OCI-LY1 (cell line): Measurements from ENCODE around the gene GRAMD1B.

Experiments used
- H2AFZ ChIP-seq: fragments of 200-600 bp; sonication (generic), shearing (Covaris generic); 2 replicates; pipeline ENCODE4 v1.6.0; 2014; ENCODE audit warnings: antibody characterized with exemption, mild to moderate bottlenecking, low read length
- H3F3A ChIP-seq: fragments of 200-600 bp; sonication (generic), shearing (Covaris generic); 2 replicates; pipeline ENCODE4 v1.6.0; 2014; ENCODE audit warnings: mild to moderate bottlenecking, antibody characterized with exemption, low read length, moderate library complexity; ENCODE audit not compliant: insufficient read depth
- H3K27ac ChIP-seq: fragments of 200-600 bp; sonication (generic); 2 replicates; pipeline ENCODE4 v1.5.1; 2014; ENCODE audit warnings: low read length, mixed run types, mild to moderate bottlenecking, low read depth; ENCODE audit not compliant: poor library complexity, severe bottlenecking
- H3K27me3 ChIP-seq: fragments of 200-600 bp; sonication (generic); 2 replicates; pipeline ENCODE4 v1.6.0; 2014; ENCODE audit warnings: antibody characterized with exemption, mild to moderate bottlenecking, low read length, moderate library complexity; ENCODE audit not compliant: insufficient read depth
- H3K36me3 ChIP-seq: fragments of 200-600 bp; sonication (generic); 2 replicates; pipeline ENCODE4 v1.6.1; 2014; ENCODE audit warnings: mild to moderate bottlenecking, antibody characterized with exemption, low read length, moderate library complexity, mixed read lengths; ENCODE audit not compliant: insufficient read depth
- H3K4me1 ChIP-seq: fragments of 200-600 bp; sonication (generic); 2 replicates; pipeline ENCODE4 v1.5.1; 2014; ENCODE audit warnings: mild to moderate bottlenecking, low read length, moderate library complexity; ENCODE audit not compliant: insufficient read depth, severe bottlenecking
- H3K4me2 ChIP-seq: fragments of 200-600 bp; sonication (generic), shearing (Covaris generic); 2 replicates; pipeline ENCODE4 v1.6.1; 2014; ENCODE audit warnings: low read length
- H3K4me3 ChIP-seq: fragments of 200-600 bp; sonication (generic); 2 replicates; pipeline ENCODE4 v1.5.1; 2014; ENCODE audit warnings: low read length, low read depth, mild to moderate bottlenecking, mixed read lengths; ENCODE audit not compliant: poor library complexity, severe bottlenecking
- H3K79me2 ChIP-seq: fragments of 200-600 bp; shearing (Covaris generic); 2 replicates; pipeline ENCODE4 v1.6.1; 2016; ENCODE audit warnings: mixed run types, low read length, mixed read lengths; ENCODE audit not compliant: insufficient read depth
- H3K9ac ChIP-seq: fragments of 200-600 bp; sonication (generic), shearing (Covaris generic); 2 replicates; pipeline ENCODE4 v1.6.1; 2014; ENCODE audit warnings: mild to moderate bottlenecking, low read length, mixed read lengths
- H3K9me2 ChIP-seq: fragments of 200-600 bp; sonication (generic), shearing (Covaris generic); 2 replicates; pipeline ENCODE4 v1.6.1; 2014; ENCODE audit warnings: low read depth, mild to moderate bottlenecking, low read length, mixed read lengths
- H3K9me3 ChIP-seq: fragments of 200-600 bp; shearing (Covaris generic); 2 replicates; pipeline ENCODE4 v1.6.1; 2014; ENCODE audit warnings: low read length, mixed read lengths
- H4K20me1 ChIP-seq: fragments of 200-600 bp; sonication (generic), shearing (Covaris generic); 2 replicates; pipeline ENCODE4 v1.6.0; 2016; ENCODE audit warnings: mild to moderate bottlenecking, low read length; ENCODE audit not compliant: insufficient read depth
- CTCF ChIP-seq: fragments of 200-600 bp; sonication (generic), shearing (Covaris generic); IDR thresholded peaks from 2 replicates; pipeline ENCODE4 v1.5.1; 2017; ENCODE audit warnings: mild to moderate bottlenecking, antibody characterized with exemption, low read length, moderate library complexity, mixed read lengths
- EZH2 ChIP-seq: fragments of 200-600 bp; sonication (generic), shearing (Covaris generic); IDR thresholded peaks from 2 replicates; pipeline ENCODE4 v1.8.0; 2017; ENCODE audit warnings: borderline replicate concordance, mixed run types, mild to moderate bottlenecking, antibody characterized with exemption, low read length, moderate library complexity, mixed read lengths

The GRAMD1B gene

DNA sequence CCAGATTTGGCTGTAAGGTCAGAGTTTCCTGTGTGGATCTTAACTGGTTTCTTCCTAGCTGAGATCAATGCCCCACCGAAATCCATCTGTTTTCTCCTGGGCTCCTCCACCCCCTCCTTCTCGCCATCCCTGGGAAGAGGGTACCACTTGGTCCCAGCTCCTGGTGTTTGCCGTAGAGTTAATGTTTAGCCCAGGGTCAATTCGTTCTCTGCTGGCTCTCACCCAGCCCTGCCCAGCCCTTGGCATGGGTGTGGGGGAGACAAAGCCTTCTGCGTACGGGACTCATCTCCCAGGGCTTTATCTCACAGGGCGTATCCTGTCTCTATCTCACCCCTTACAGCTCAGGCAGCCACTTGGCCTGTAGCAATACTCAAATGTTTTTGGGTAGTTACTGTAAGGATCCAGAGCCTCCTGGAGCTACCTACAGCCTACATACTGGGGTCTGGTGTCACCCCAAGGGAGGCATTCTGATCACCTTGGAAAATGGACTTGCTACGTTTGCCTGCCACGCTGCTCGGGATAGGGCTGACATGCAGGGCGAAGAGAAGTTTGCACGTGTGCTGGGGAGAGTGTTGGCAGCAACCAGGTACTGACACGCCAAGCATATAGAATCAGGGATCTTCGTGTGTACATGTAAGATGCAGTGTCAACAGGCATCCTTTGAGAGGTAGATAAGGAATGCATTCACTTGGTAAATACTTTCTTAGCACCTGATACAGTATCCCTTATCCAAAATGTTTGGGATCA, 158.2 kb downstream of the GRAMD1B start:
- no peak overlapping the region for H3K4me3 ChIP-seq
- peaks cover 5% of the 10 kb centered on the region; the same call in 1 of the 2 replicates for H3K27me3 ChIP-seq
- no peak overlapping the region for H3K27ac ChIP-seq
- H3K36me3 ChIP-seq: no peaks in the 10 kb centered on the region
- TF ChIP-seq EZH2: no peak
- no peak for TF ChIP-seq CTCF
- H3K9ac ChIP-seq: no peak overlapping the region
- no peaks in the 10 kb centered on the region for H4K20me1 ChIP-seq
- no peaks in the 10 kb centered on the region for H3F3A ChIP-seq
- H3K9me2 ChIP-seq: no peaks in the 10 kb centered on the region
- no peaks in the 10 kb centered on the region for H3K4me1 ChIP-seq
- H3K4me2 ChIP-seq: no peak overlapping the region
- no peaks in the 10 kb centered on the region for H3K9me3 ChIP-seq
- H2AFZ ChIP-seq: no peak overlapping the region
- H3K79me2 ChIP-seq: no peaks in the 10 kb centered on the region

DNA sequence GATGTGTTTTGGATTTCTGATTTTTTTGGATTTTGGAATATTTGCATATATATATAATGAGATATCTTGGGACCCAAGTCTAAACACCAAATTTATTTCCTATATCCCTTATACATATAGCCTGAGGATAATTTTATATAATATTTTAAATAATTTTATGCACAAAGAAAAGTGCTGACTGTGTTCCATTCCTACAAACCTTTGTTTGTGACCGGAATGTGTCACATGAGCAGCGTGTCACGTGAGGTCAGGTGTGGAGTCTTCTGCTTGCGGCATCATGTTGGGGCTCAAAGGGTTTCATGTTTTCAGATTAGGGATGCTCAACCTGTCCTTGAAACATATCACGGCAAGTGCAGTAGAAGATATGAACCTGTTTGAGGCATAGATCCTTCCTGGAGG, 158.8 kb downstream of the GRAMD1B start:
- Histone ChIP-seq H4K20me1 (no peaks in the 10 kb centered on the region), H3K9me3 (no peaks in the 10 kb centered on the region)

DNA sequence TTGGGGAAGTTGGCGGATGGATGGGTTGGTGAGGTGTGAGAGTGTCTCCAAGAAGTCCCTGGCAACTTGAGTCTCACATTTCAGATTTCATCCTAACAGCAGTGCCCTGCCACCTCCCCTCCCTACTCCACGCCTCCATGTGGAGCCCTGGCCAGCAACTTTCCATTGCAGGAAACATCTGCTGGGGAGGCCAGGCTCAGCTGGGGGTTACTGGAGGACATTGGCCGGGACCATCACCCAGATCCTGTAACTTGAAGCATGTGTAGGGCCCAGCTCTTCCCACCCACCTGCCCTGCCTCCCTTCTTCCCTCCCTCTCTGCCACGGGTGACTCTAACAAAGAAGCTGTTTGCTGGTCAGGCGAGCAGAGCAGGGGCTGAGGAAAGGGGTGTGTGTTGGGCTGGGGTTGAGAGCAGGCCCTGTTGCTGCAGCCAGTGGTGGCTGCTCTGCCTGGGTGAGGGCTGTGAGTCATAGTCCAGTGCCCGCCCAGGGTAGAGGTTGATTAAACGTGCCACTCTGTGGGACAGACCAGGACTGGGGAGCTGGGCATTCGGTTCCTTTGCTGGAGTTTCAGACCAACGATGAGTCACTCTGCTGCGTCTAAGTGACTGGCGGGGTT, 160.3 kb downstream of the GRAMD1B start:
- no peaks in the 10 kb centered on the region for H3K9me3 ChIP-seq
- H4K20me1 ChIP-seq: no peaks in the 10 kb centered on the region
- H3K4me1 ChIP-seq: no peaks in the 10 kb centered on the region
- TF ChIP-seq CTCF: no peak
- no peak for TF ChIP-seq EZH2
- H3K9me2 ChIP-seq: no peaks in the 10 kb centered on the region
- H3K9ac ChIP-seq: no peak overlapping the region
- peaks cover 5% of the 10 kb centered on the region; the same call in 1 of the 2 replicates for H3K27me3 ChIP-seq
- no peaks in the 10 kb centered on the region for H3F3A ChIP-seq
- no peak overlapping the region for H2AFZ ChIP-seq
- no peak overlapping the region for H3K27ac ChIP-seq
- H3K4me2 ChIP-seq: no peak overlapping the region
- H3K4me3 ChIP-seq: no peak overlapping the region
- H3K36me3 ChIP-seq: no peaks in the 10 kb centered on the region
- H3K79me2 ChIP-seq: no peaks in the 10 kb centered on the region

More for the DNA sequence above, 158.8 kb downstream of the GRAMD1B start:
- H3K4me3 ChIP-seq: no peak overlapping the region
- no peak overlapping the region for H3K4me2 ChIP-seq
- H3K4me1 ChIP-seq: no peaks in the 10 kb centered on the region
- H3K79me2 ChIP-seq: no peaks in the 10 kb centered on the region
- H3K27me3 ChIP-seq: peaks cover 5% of the 10 kb centered on the region; the same call in 1 of the 2 replicates
- H3K36me3 ChIP-seq: no peaks in the 10 kb centered on the region
- no peak overlapping the region for H2AFZ ChIP-seq
- no peaks in the 10 kb centered on the region for H3K9me2 ChIP-seq
- no peaks in the 10 kb centered on the region for H3F3A ChIP-seq
- H3K9ac ChIP-seq: no peak overlapping the region
- TF ChIP-seq EZH2: no peak
- no peak for TF ChIP-seq CTCF
- no peak overlapping the region for H3K27ac ChIP-seq
